CD4-positive, alpha-beta T cell (primary cell): ENCODE data around the gene DEFB132. TPM values are rescaled to one million over a fixed set of nuclear protein-coding genes. Genes with fewer than 3 reads are reported as not detected.

ENCODE experiments used
- ATAC-seq: fragments of 200-7000 bp; cut with Tn5 transposase; one replicate; pipeline ENCODE4 v1.10.0; 2022; ENCODE audit warnings: mild to moderate bottlenecking; ENCODE audit not compliant: poor library complexity
- CTCF ChIA-PET: fragments of 350-600 bp; sonication (Branson Sonifier 250); formaldehyde crosslinking; loops from one replicate; lab custom pipeline; 2021; ENCODE audit warnings: antibody characterized with exemption, inconsistent platforms; lab: Charles Lee
- POLR2A ChIA-PET: fragments of 350-600 bp; sonication (Branson Sonifier 250); formaldehyde crosslinking; loops from one replicate; lab custom pipeline; 2021; ENCODE audit warnings: antibody characterized with exemption, inconsistent platforms; lab: Charles Lee
- DNase-seq, 14 experiments: peaks; one replicate each; pipeline ENCODE4 v3.0.0-alpha.2; 2013 to 2020; ENCODE audit warnings: mixed read lengths in 2 of 14
- H3K27ac ChIP-seq, 2 donors: one replicate each; pipeline versions ENCODE4 v1.5.1 to v1.7.0; 2013; ENCODE audit warnings: low read length in 2 of 2, low read depth in 1 of 2, mild to moderate bottlenecking in 1 of 2
- H3K27me3 ChIP-seq, 2 experiments: 1 replicate in 1 of 2; 2 replicates in 1 of 2; pipeline versions ENCODE4 v1.6.1 to v1.7.0; 2013; ENCODE audit warnings: low read length in 2 of 2, control low read depth in 1 of 2, mild to moderate bottlenecking in 1 of 2, moderate library complexity in 1 of 2; ENCODE audit not compliant: insufficient read depth in 2 of 2, control insufficient read depth in 1 of 2
- H3K36me3 ChIP-seq: one replicate; pipeline ENCODE4 v1.6.1; 2013; ENCODE audit warnings: low read length, control low read depth; ENCODE audit not compliant: insufficient read depth
- H3K4me1 ChIP-seq: one replicate; pipeline ENCODE4 v1.6.1; 2013; ENCODE audit warnings: low read length, control low read depth; ENCODE audit not compliant: insufficient read depth
- H3K4me3 ChIP-seq: one replicate; pipeline ENCODE4 v1.5.1; 2013; ENCODE audit warnings: mild to moderate bottlenecking, low read length, moderate library complexity
- H3K9me3 ChIP-seq, 2 experiments: 1 replicate in 1 of 2; 2 replicates in 1 of 2; pipeline versions ENCODE4 v1.6.1 to v1.7.0; 2013; ENCODE audit warnings: low read length in 2 of 2, mild to moderate bottlenecking in 2 of 2, control low read depth in 1 of 2, moderate library complexity in 1 of 2; ENCODE audit not compliant: control insufficient read depth in 1 of 2, insufficient read depth in 1 of 2
- H3K27ac Mint-ChIP-seq: one replicate; pipeline ENCODE4 v1.8.0; 2020; ENCODE audit warnings: mixed read lengths
- H3K27me3 Mint-ChIP-seq: one replicate; pipeline ENCODE4 v1.8.0; 2021; ENCODE audit warnings: mixed read lengths
- H3K36me3 Mint-ChIP-seq: one replicate; pipeline ENCODE4 v1.8.0; 2021; ENCODE audit warnings: low read depth, mixed read lengths
- H3K4me1 Mint-ChIP-seq: one replicate; pipeline ENCODE4 v1.8.0; 2021; ENCODE audit warnings: low read depth, mixed read lengths
- H3K4me3 Mint-ChIP-seq: one replicate; pipeline ENCODE4 v1.8.0; 2020; ENCODE audit warnings: mild to moderate bottlenecking, mixed read lengths
- H3K9me3 Mint-ChIP-seq: one replicate; pipeline ENCODE4 v1.8.0; 2020; ENCODE audit warnings: mixed read lengths
- intact Hi-C, 2 experiments: fragments of 100-400 bp; cut with DNase I in 1 of 2; cut with micrococcal nuclease in 1 of 2; formaldehyde crosslinking; loops; one replicate each; pipeline versions ENCODE4 v1.15.1 to v1.9.0; 2023 to 2025; cut with DNase I, micrococcal nuclease
- total RNA-seq, 174 experiments: library from RNA in 2 of 174; stranded (reverse) in 2 of 174; gene quantifications; one replicate each; pipeline ENCODE4 v1.2.3 and lab custom pipeline; 2021 to 2026
- TF ChIP-seq, protein P1 (sequence below): fragments of 200-600 bp; IDR thresholded peaks from one replicate; pipeline ENCODE4 v1.8.0; 2022; ENCODE audit warnings: antibody characterized with exemption, mild to moderate bottlenecking

Gene DEFB132
- total RNA-seq, 2 experiments from 2014 or later: not detected

DNA sequence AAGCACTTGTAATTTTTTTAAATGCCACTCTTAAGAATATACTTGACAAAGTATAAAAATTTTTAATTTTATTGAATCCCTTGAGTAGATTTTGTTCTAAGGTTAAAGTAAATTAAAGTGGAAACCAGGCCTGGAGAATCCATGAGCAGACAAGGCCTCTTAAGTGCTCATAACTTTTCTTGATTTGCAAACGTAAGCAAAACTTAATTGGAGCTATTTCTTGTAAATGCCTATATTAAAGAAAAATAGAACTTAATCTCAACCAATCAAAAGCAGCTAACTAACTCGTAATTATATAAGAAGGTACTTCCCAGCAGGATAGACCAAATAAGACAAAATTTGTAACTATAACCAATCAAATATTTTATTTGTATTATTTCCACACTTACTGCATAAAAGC lies 43.1 kb upstream of the DEFB132 start:
- Histone ChIP-seq H3K4me1 (no peaks in the 10 kb centered on the region), H3K36me3 (no peaks in the 10 kb centered on the region), H3K27me3 (peaks cover 0 to 4% of the 10 kb centered on the region in 2 experiments), H3K9me3 (no peaks in the 10 kb centered on the region), H3K4me3 (no peak overlapping the region), H3K27ac (no peak overlapping the region)
- TF ChIP-seq, protein P1, sequence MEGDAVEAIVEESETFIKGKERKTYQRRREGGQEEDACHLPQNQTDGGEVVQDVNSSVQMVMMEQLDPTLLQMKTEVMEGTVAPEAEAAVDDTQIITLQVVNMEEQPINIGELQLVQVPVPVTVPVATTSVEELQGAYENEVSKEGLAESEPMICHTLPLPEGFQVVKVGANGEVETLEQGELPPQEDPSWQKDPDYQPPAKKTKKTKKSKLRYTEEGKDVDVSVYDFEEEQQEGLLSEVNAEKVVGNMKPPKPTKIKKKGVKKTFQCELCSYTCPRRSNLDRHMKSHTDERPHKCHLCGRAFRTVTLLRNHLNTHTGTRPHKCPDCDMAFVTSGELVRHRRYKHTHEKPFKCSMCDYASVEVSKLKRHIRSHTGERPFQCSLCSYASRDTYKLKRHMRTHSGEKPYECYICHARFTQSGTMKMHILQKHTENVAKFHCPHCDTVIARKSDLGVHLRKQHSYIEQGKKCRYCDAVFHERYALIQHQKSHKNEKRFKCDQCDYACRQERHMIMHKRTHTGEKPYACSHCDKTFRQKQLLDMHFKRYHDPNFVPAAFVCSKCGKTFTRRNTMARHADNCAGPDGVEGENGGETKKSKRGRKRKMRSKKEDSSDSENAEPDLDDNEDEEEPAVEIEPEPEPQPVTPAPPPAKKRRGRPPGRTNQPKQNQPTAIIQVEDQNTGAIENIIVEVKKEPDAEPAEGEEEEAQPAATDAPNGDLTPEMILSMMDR: no peak
- Mint-ChIP-seq H3K4me3 (no peak overlapping the region), H3K36me3 (no peaks in the 10 kb centered on the region), H3K9me3 (no peaks in the 10 kb centered on the region), H3K4me1 (no peaks in the 10 kb centered on the region), H3K27ac (no peak overlapping the region), H3K27me3 (peaks cover 14% of the 10 kb centered on the region)
- no peak for ATAC-seq
- CTCF ChIA-PET: interaction anchor here (1.7 kb wide), 1 partner anchor 12 kb away, joined by 3 read pairs; no protein-coding TSS in a partner anchor
- intact Hi-C loops: no loop called here
- POLR2A ChIA-PET: interaction anchor here (1.1 kb wide), 1 partner anchor 13 kb away, joined by 4 read pairs; the partner anchor contains the start of gene DEFB129
- DNase-seq: no peak

DNA sequence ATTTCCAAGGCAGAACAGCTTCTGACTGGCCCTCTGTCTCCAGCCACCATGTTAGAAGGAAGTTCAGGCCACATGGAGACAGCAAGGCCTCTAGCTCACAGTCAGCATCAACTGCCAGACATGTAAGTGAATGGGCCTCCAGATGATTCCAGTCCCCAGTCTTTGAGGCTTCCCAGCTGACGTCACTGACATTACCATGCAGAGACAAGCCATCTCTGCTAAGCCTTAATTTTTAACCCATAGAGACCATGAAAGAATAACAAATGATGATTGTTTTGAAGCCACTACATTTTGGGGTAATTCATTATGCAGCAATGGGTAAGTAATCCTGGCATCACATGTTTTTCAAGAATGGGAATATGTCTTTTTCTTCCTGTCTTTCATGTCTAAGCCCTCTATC lies 41.7 kb upstream of the DEFB132 start:
- peaks cover 8 to 11% of the 10 kb centered on the region in 2 experiments for H3K27me3 ChIP-seq
- H3K4me3 ChIP-seq: no peak overlapping the region
- CTCF ChIA-PET: interaction anchor here (1.7 kb wide), 1 partner anchor 11 kb away, joined by 3 read pairs; no protein-coding TSS in a partner anchor
- H3K27me3 Mint-ChIP-seq: peaks cover 26% of the 10 kb centered on the region
- POLR2A ChIA-PET: no interaction called here
- no peaks in the 10 kb centered on the region for H3K4me1 Mint-ChIP-seq
- TF ChIP-seq, protein P1: no peak
- H3K4me1 ChIP-seq: no peaks in the 10 kb centered on the region
- ATAC-seq (no peak), DNase-seq (no peak)
- no peaks in the 10 kb centered on the region for H3K36me3 ChIP-seq
- H3K9me3 ChIP-seq: no peaks in the 10 kb centered on the region
- H3K27ac ChIP-seq: no peak overlapping the region
- intact Hi-C loops: no loop called here
- H3K36me3 Mint-ChIP-seq: no peaks in the 10 kb centered on the region
- H3K27ac Mint-ChIP-seq: no peak overlapping the region
- no peak overlapping the region for H3K4me3 Mint-ChIP-seq
- H3K9me3 Mint-ChIP-seq: no peaks in the 10 kb centered on the region

DNA sequence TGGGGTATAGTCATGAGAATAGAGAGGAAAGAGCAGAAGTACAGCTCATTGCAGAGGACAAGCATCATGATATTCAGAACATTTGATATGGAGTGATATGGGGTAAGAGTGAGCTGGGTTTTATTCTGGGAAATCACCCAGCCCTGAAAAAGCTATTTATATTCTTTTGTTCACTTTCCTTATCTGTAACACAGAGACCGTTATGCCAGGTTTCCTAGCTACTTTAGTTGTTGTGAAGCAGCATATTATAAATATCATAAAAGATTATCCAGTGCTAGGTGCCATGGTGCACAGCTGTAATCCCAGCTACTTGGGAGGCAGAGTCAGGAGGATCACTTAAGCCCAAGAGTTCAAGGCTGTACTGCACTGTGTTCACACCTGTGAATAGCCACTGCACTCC lies 40.3 kb upstream of the DEFB132 start:
- H3K36me3 Mint-ChIP-seq: no peaks in the 10 kb centered on the region
- H3K4me3 ChIP-seq: no peak overlapping the region
- H3K4me1 Mint-ChIP-seq: no peaks in the 10 kb centered on the region
- H3K36me3 ChIP-seq: no peaks in the 10 kb centered on the region
- ChIA-PET CTCF (no interaction called here), POLR2A (interaction anchor here (1.3 to 1.4 kb wide), 2 partner anchors 10 to 20 kb away, joined by 4 to 5 read pairs; partner anchors contain the start of gene DEFB129)
- H3K9me3 ChIP-seq: no peaks in the 10 kb centered on the region
- H3K27me3 Mint-ChIP-seq: peaks cover 29% of the 10 kb centered on the region
- no peak for ATAC-seq
- no peaks in the 10 kb centered on the region for H3K9me3 Mint-ChIP-seq
- H3K27me3 ChIP-seq: peaks cover 8 to 11% of the 10 kb centered on the region in 2 experiments
- no peak overlapping the region for H3K4me3 Mint-ChIP-seq
- H3K27ac ChIP-seq: no peak overlapping the region
- TF ChIP-seq, protein P1: no peak
- intact Hi-C loops: no loop called here
- no peak overlapping the region for H3K27ac Mint-ChIP-seq
- no peak for DNase-seq
- H3K4me1 ChIP-seq: no peaks in the 10 kb centered on the region
